ENCODE measurements around the gene KCTD10.
"Not testable (repeated sequence)": the region's sequence is repeated elsewhere in the genome, so short reads cannot be mapped to it uniquely, and the experiment has no call there.

The KCTD10 gene

GRCh38 chr12:109448707-109449390 lies 28.3 kb downstream of the KCTD10 start:
- no peak for DNase-seq (ENCODE audit: low spot score)

- no peak for DNase-seq (ENCODE audit: low spot score)
These were observed 28.8 kb downstream of the KCTD10 start for GRCh38 chr12:109448272-109448671.

- no peak for DNase-seq (ENCODE audit: low spot score)
These were observed 29.6 kb downstream of the KCTD10 start for GRCh38 chr12:109447482-109447881.

- DNase-seq (ENCODE audit: low spot score): no peak
These were observed 30.2 kb downstream of the KCTD10 start for GRCh38 chr12:109446869-109447268.

GRCh38 chr12:109445191-109445609 lies 31.9 kb downstream of the KCTD10 start:
- DNase-seq (ENCODE audit: low spot score): peak; percentile 68

- DNase-seq (ENCODE audit: low spot score): no peak
These were observed 32.8 kb downstream of the KCTD10 start for GRCh38 chr12:109444259-109444658.

GRCh38 chr12:109443794-109444193 lies 33.3 kb downstream of the KCTD10 start:
- DNase-seq (ENCODE audit: low spot score): no peak

- DNase-seq (ENCODE audit: low spot score): no peak
These were observed 36.1 kb downstream of the KCTD10 start for GRCh38 chr12:109440851-109441490.

GRCh38 chr12:109439951-109440350 lies 37.1 kb downstream of the KCTD10 start:
- DNase-seq (ENCODE audit: low spot score): not testable (repeated sequence)

- DNase-seq (ENCODE audit: low spot score): no peak
These were observed 37.9 kb downstream of the KCTD10 start for GRCh38 chr12:109439181-109439580.

- no peak for DNase-seq (ENCODE audit: low spot score)
These were observed 40.9 kb downstream of the KCTD10 start for GRCh38 chr12:109436188-109436560.

- DNase-seq (ENCODE audit: low spot score): no peak
These were observed 41.5 kb downstream of the KCTD10 start for GRCh38 chr12:109435428-109436187.

- no peak for DNase-seq (ENCODE audit: low spot score)
These were observed 42.5 kb downstream of the KCTD10 start for GRCh38 chr12:109434582-109434981.

- no peak for DNase-seq (ENCODE audit: low spot score)
These were observed 43.5 kb downstream of the KCTD10 start for GRCh38 chr12:109433618-109434017.

GRCh38 chr12:109432842-109433304 lies 44.2 kb downstream of the KCTD10 start:
- peak; percentile 66 for DNase-seq (ENCODE audit: low spot score)

- no peak for DNase-seq (ENCODE audit: low spot score)
These were observed 44.7 kb downstream of the KCTD10 start for GRCh38 chr12:109432431-109432830.

GRCh38 chr12:109430244-109430643 lies 46.9 kb downstream of the KCTD10 start:
- no peak for DNase-seq (ENCODE audit: low spot score)

- DNase-seq (ENCODE audit: low spot score): not testable (repeated sequence)
These were observed 48.3 kb downstream of the KCTD10 start for GRCh38 chr12:109428804-109429203.

GRCh38 chr12:109428037-109428629 lies 49.0 kb downstream of the KCTD10 start:
- peak; percentile 92 for DNase-seq (ENCODE audit: low spot score)

GRCh38 chr12:109423392-109423791 lies 53.7 kb downstream of the KCTD10 start:
- DNase-seq (ENCODE audit: low spot score): no peak

GRCh38 chr12:109422251-109422650 lies 54.8 kb downstream of the KCTD10 start:
- DNase-seq (ENCODE audit: low spot score): no peak

GRCh38 chr12:109421355-109422087 lies 55.6 kb downstream of the KCTD10 start:
- no peak for DNase-seq (ENCODE audit: low spot score)
